Measurements from ENCODE around the gene MYT1. TPM values are rescaled to one million over a fixed set of nuclear protein-coding genes. Genes with fewer than 3 reads are reported as not detected.

MYT1 gene
- total and polyA plus RNA-seq, 2 of the 13 experiments (the other 11 are each of a cell fraction or from before 2014, with no cell fraction given), result 0.58 to 2.5 TPM

GRCh38 chr20:64242003-64242796, 77.9 kb downstream of the MYT1 start (continued):
- TF ChIP-seq ZNF646 (CRISPR knock-in tag; IDR thresholded peaks at IDR 0.05) (no peak; the same call in 1 of the 2 replicates), ZNF883 (CRISPR knock-in tag; IDR thresholded peaks at IDR 0.05; ENCODE audit: not compliant biosample characterization) (no peak), ZFP36L2 (CRISPR knock-in tag; IDR thresholded peaks at IDR 0.05) (no peak), ARHGAP35 (CRISPR knock-in tag; IDR thresholded peaks at IDR 0.05; ENCODE audit: borderline replicate concordance) (no peak), PAWR (CRISPR knock-in tag; IDR thresholded peaks at IDR 0.05; ENCODE audit: borderline replicate concordance) (no peak), ZNF350 (CRISPR knock-in tag; IDR thresholded peaks at IDR 0.05; ENCODE audit: borderline replicate concordance, low read depth) (no peak), ZFX (CRISPR knock-in tag; IDR thresholded peaks at IDR 0.05; ENCODE audit: low read depth) (no peak), ZNF335 (CRISPR knock-in tag; IDR thresholded peaks at IDR 0.05) (no peak), ZNF770 (CRISPR knock-in tag; IDR thresholded peaks at IDR 0.05) (no peak), ZMAT5 (CRISPR knock-in tag; IDR thresholded peaks at IDR 0.05; ENCODE audit: borderline replicate concordance, low read depth) (no peak), TP53 (CRISPR knock-in tag; conservative IDR thresholded peaks at IDR 0.05) (no peak), FIP1L1 (IDR thresholded peaks at IDR 0.05; ENCODE audit: borderline replicate concordance, insufficient read depth, low read depth, low read length) (no peak), GTF3A (CRISPR knock-in tag; conservative IDR thresholded peaks at IDR 0.05) (no peak), ZNF580 (CRISPR knock-in tag; IDR thresholded peaks at IDR 0.05; ENCODE audit: borderline replicate concordance, low read depth) (no peak), SIN3A (IDR thresholded peaks at IDR 0.05; ENCODE audit: borderline replicate concordance, low read depth, low read length) (no peak), ZNF143 (CRISPR knock-in tag; IDR thresholded peaks at IDR 0.05) (no peak), RFX3 (CRISPR knock-in tag; IDR thresholded peaks at IDR 0.05) (no peak), FOXK2 (IDR thresholded peaks at IDR 0.05) (no peak), ZNF121 (CRISPR knock-in tag; IDR thresholded peaks at IDR 0.05) (no peak)

Measured in HepG2 (cell line).